HG02571 (cell line): ENCODE data around the gene RNF31.
A peak's percentile ranks its signal among the peaks of the same experiment; 100 is the strongest.

Experiments used
- ATAC-seq: cut with Tn5 transposase; IDR thresholded peaks from one replicate; pipeline ENCODE4 v1.9.1; 2021; ENCODE audit warnings: mild to moderate bottlenecking, moderate library complexity; ENCODE audit not compliant: unreplicated experiment

The RNF31 gene

GRCh38 chr14:24159777-24160498, 12.6 kb downstream of the RNF31 start:
- no peak for ATAC-seq

- ATAC-seq: no peak
Observed at GRCh38 chr14:24160499-24160849, 13.2 kb downstream of the RNF31 start.

GRCh38 chr14:24160850-24161804, 13.8 kb downstream of the RNF31 start, which contains the start of gene IRF9:
Gene IRF9 (plus strand): TSS chr14:24161265. CDS start chr14:24162145, 880 bp downstream.
- ATAC-seq: peak; percentile 70

- ATAC-seq: no peak
Observed at GRCh38 chr14:24162093-24162492, 14.8 kb downstream of the RNF31 start.

GRCh38 chr14:24164518-24164991, 17.3 kb downstream of the RNF31 start:
- no peak for ATAC-seq

GRCh38 chr14:24165785-24166184, 18.5 kb downstream of the RNF31 start:
- ATAC-seq: no peak

GRCh38 chr14:24167469-24168114, 20.3 kb downstream of the RNF31 start:
- ATAC-seq: no peak

GRCh38 chr14:24171422-24172260, 24.3 kb downstream of the RNF31 start, which contains the start of gene REC8:
Gene REC8 (plus strand): TSS chr14:24172080. CDS start chr14:24172553, 473 bp downstream.
- peak; percentile 64 for ATAC-seq

- no peak for ATAC-seq
Observed at GRCh38 chr14:24172261-24172860, 25.1 kb downstream of the RNF31 start.

- no peak for ATAC-seq
Observed at GRCh38 chr14:24172871-24173281, 25.6 kb downstream of the RNF31 start.

GRCh38 chr14:24176599-24176998, 29.3 kb downstream of the RNF31 start:
- ATAC-seq: no peak

- ATAC-seq: no peak
Observed at GRCh38 chr14:24177041-24177825, 29.9 kb downstream of the RNF31 start.

- no peak for ATAC-seq
Observed at GRCh38 chr14:24177891-24178290, 30.6 kb downstream of the RNF31 start.

- no peak for ATAC-seq
Observed at GRCh38 chr14:24178399-24179178, 31.3 kb downstream of the RNF31 start.

GRCh38 chr14:24179294-24179960, 32.1 kb downstream of the RNF31 start:
- no peak for ATAC-seq

GRCh38 chr14:24179961-24180796, 32.9 kb downstream of the RNF31 start:
- no peak for ATAC-seq
